HepG2 (cell line): Measurements from ENCODE around the gene PCDHB8. TPM values are rescaled to one million over a fixed set of nuclear protein-coding genes. Genes with fewer than 3 reads are reported as not detected.
"Not testable (repeated sequence)": the region's sequence is repeated elsewhere in the genome, so short reads cannot be mapped to it uniquely, and the experiment has no call there.

Experiments used
- ATAC-seq: fragments of 200-7000 bp; cut with Tn5 transposase; 3 replicates; pipeline ENCODE4 v1.9.1; 2020; ENCODE audit warnings: mild to moderate bottlenecking, moderate library complexity
- BruUV-seq: library from RNA; stranded (reverse); fragments of 400-500 nt; replicated peaks from 2 replicates; lab custom pipeline; 2021; lab: Mats Ljungman, UMichigan
- CTCF ChIA-PET: fragments of 300-600 bp; formaldehyde crosslinking; extraction: SDS; loops from one replicate; lab custom pipeline; 2021; ENCODE audit warnings: low total read pairs, inconsistent platforms, low intra/inter-chr PET ratio; lab: Yijun Ruan, JAX
- POLR2A ChIA-PET: fragments of 350-600 bp; sonication (Branson Sonifier 250); formaldehyde crosslinking; loops from one replicate; lab custom pipeline; 2020; ENCODE audit warnings: antibody characterized with exemption, inconsistent platforms; lab: Yijun Ruan, JAX
- DNase-seq: peaks from one replicate; pipeline ENCODE4 v3.0.0-alpha.2; 2015; ENCODE audit warnings: low spot score
- FAIRE-seq: peaks from 3 replicates; lab custom pipeline; 2011; peaks lifted over from hg19 to GRCh38; lab: Jason Lieb, UNC
- H2AFZ ChIP-seq: one replicate; pipeline ENCODE4 v1.6.1; 2011; ENCODE audit warnings: low read length, inconsistent platforms
- H3K27ac ChIP-seq: fragments of 300-600 bp; 3 replicates; pipeline ENCODE4 v1.8.0; 2011; ENCODE audit warnings: mixed run types, mild to moderate bottlenecking, mixed read lengths, low read length, inconsistent platforms; ENCODE audit not compliant: insufficient read depth; ENCODE audit errors: extremely low read length
- H3K27me3 ChIP-seq, 2 experiments: fragments of 200-600 bp in 1 of 2; 2 replicates in 1 of 2; 3 replicates in 1 of 2; pipeline versions ENCODE4 v1.6.0 to v1.8.0; 2011; ENCODE audit warnings: low read length in 2 of 2, mild to moderate bottlenecking in 2 of 2, moderate library complexity in 2 of 2, inconsistent platforms in 1 of 2; ENCODE audit not compliant: insufficient read depth in 2 of 2, control insufficient read depth in 1 of 2
- H3K36me3 ChIP-seq, 2 experiments: fragments of 200-600 bp in 1 of 2; replicated peaks in 1 of 2; 2 replicates in 1 of 2; 3 replicates in 1 of 2; pipeline versions ENCODE4 v1.5.1 to v1.8.0; 2011; ENCODE audit warnings: low read length in 2 of 2, inconsistent platforms in 1 of 2; ENCODE audit not compliant: insufficient read depth in 2 of 2, control insufficient read depth in 1 of 2
- H3K4me1 ChIP-seq: 2 replicates; pipeline ENCODE4 v1.5.1; 2012; ENCODE audit warnings: low read length, inconsistent platforms; ENCODE audit not compliant: insufficient read depth
- H3K4me2 ChIP-seq: 2 replicates; pipeline ENCODE4 v1.6.0; 2011; ENCODE audit warnings: low read depth, low read length, inconsistent platforms
- H3K4me3 ChIP-seq, 3 experiments: fragments of 200-600 bp in 1 of 3; sonication (generic), shearing (Covaris generic) in 1 of 3; replicated peaks in 1 of 3; 2 replicates each; pipeline ENCODE4 v1.5.1; 2011 to 2016; ENCODE audit warnings: low read length in 3 of 3, inconsistent platforms in 2 of 3, low read depth in 2 of 3, mild to moderate bottlenecking in 2 of 3, control low read depth in 1 of 3, mixed read lengths in 1 of 3; ENCODE audit not compliant: insufficient read depth in 1 of 3
- H3K79me2 ChIP-seq: one replicate; pipeline ENCODE4 v1.6.1; 2011; ENCODE audit warnings: low read length, inconsistent platforms; ENCODE audit not compliant: insufficient read depth
- H3K9ac ChIP-seq: 2 replicates; pipeline ENCODE4 v1.6.0; 2011; ENCODE audit warnings: mild to moderate bottlenecking, low read depth, low read length, inconsistent platforms; ENCODE audit not compliant: insufficient read depth
- H3K9me3 ChIP-seq: 2 replicates; pipeline ENCODE4 v1.5.1; 2012; ENCODE audit warnings: mild to moderate bottlenecking, low read length
- H4K20me1 ChIP-seq: 2 replicates; pipeline ENCODE4 v1.6.0; 2011; ENCODE audit warnings: inconsistent platforms, mild to moderate bottlenecking, low read length, moderate library complexity; ENCODE audit not compliant: insufficient read depth
- CTCF ChIP-seq: sonication (generic); formaldehyde crosslinking; IDR thresholded peaks from 2 replicates; pipeline ENCODE4 v1.5.0; 2020; ENCODE audit warnings: mild to moderate bottlenecking, missing genetic modification reagents, moderate library complexity
- POLR2AphosphoS2 ChIP-seq: IDR thresholded peaks from 2 replicates; pipeline ENCODE4 v1.6.1; 2011; ENCODE audit warnings: low read depth, low read length, improper control_type of control experiment
- STAG1 ChIP-seq: sonication (generic); formaldehyde crosslinking; IDR thresholded peaks from 2 replicates; pipeline ENCODE4 v1.4.0; 2020; ENCODE audit warnings: missing genetic modification reagents
- WGBS: methylation state at CpG from one replicate; pipeline ENCODE4 v1.1.6; 2017; ENCODE audit warnings: low lambda C conversion rate; 5-methylcytosine and 5-hydroxymethylcytosine counted together
- in situ Hi-C: cut with HindIII; loops from 2 replicates; pipeline ENCODE4 v1.10.0; 2017; ENCODE audit warnings: low pct_unique_long_range_greater_than_20kb; ENCODE audit not compliant: extremely low pct_ligation_motif_present
- intact Hi-C: fragments of 100-400 bp; cut with micrococcal nuclease; formaldehyde crosslinking; loops from one replicate; pipeline ENCODE4 v1.10.0; 2022; ENCODE audit not compliant: unreplicated experiment
- polyA plus RNA-seq, 8 experiments: library from polyadenylated mRNA; depleted of rRNA in 3 of 8; stranded (reverse) in 7 of 8; unstranded in 1 of 8; fragments of >200 nt; fragmentation: Illumina TruSeq in 4 of 8; extraction: Trizol in 4 of 8; gene quantifications; 2 replicates each; pipeline versions ENCODE4 v1.2.1 to v1.2.3, GENCODE V29; 2011 to 2016; ENCODE audit warnings: low read depth in 4 of 8, missing spikeins in 1 of 8, mixed read lengths in 1 of 8; ENCODE audit not compliant: insufficient read depth in 1 of 8
- total RNA-seq, 5 experiments: library from RNA; depleted of rRNA; stranded (reverse); fragments of >200 nt; fragmentation: Illumina TruSeq; extraction: Trizol; gene quantifications; 2 replicates each; pipeline ENCODE4 v1.2.3, GENCODE V29; 2016; ENCODE audit warnings: low read depth in 1 of 5

PCDHB8 gene
- total and polyA plus RNA-seq, 2 of the 13 experiments (the other 11 are each of a cell fraction or from before 2014, with no cell fraction given), result 0.26 to 0.82 TPM

- no peak for FAIRE-seq
- Histone ChIP-seq H3K36me3 (no peaks in the 10 kb centered on the region), H2AFZ (peak within 1 kb of the TSS; percentile 55), H3K4me2 (no peak within 1 kb of the TSS), H3K79me2 (no peaks in the 10 kb centered on the region), H3K27me3 (no peaks in the 10 kb centered on the region), H3K4me3 (no peak within 1 kb of the TSS), H4K20me1 (no peaks in the 10 kb centered on the region), H3K27ac (no peak within 1 kb of the TSS), H3K9me3 (peaks cover 21% of the 10 kb centered on the region), H3K9ac (no peak within 1 kb of the TSS), H3K4me1 (no peaks in the 10 kb centered on the region)
- no TSS peak for BruUV-seq
- peak; percentile 6 for DNase-seq
- ChIA-PET POLR2A (no interaction called here), CTCF (no interaction called here)
- intact Hi-C loops (no loop called here), in situ Hi-C loops (no loop called here)
- no peak for TF ChIP-seq POLR2AphosphoS2
- peak; percentile 42; the same call in 1 of the 2 replicates for TF ChIP-seq STAG1
- peak; percentile 60 for TF ChIP-seq CTCF
- ATAC-seq, result peak; percentile 50; the same call in 1 of the 3 replicates
- WGBS, result 40% methylated on average over 20 of the region's 21 CpGs
Measured at GRCh38 chr5:141199359-141200235, 22.0 kb downstream of the PCDHB8 start, which contains the start of gene PCDHB11. PCDHB11 (plus strand) TSS chr5:141199627; CDS start chr5:141199775, 148 bp downstream.

- DNase-seq, H3K36me3 ChIP-seq, BruUV-seq, CTCF ChIA-PET, H4K20me1 ChIP-seq, FAIRE-seq, H2AFZ ChIP-seq, POLR2A ChIA-PET, H3K79me2 ChIP-seq, H3K4me2 ChIP-seq, in situ Hi-C loops, H3K4me1 ChIP-seq, H3K27me3 ChIP-seq, H3K4me3 ChIP-seq, H3K27ac ChIP-seq, H3K9ac ChIP-seq, intact Hi-C loops, ATAC-seq: not testable (repeated sequence)
- peaks cover 18% of the 10 kb centered on the region for H3K9me3 ChIP-seq
- WGBS, result 59% methylated on average over 19 of the region's 38 CpGs
Measured at GRCh38 chr5:141201126-141201525, 23.5 kb downstream of the PCDHB8 start.

- CTCF ChIA-PET, H3K27ac ChIP-seq, H3K9ac ChIP-seq, H4K20me1 ChIP-seq, H3K36me3 ChIP-seq, DNase-seq, BruUV-seq, intact Hi-C loops, H3K4me1 ChIP-seq, H3K4me3 ChIP-seq, POLR2A ChIA-PET, in situ Hi-C loops, H3K79me2 ChIP-seq, H2AFZ ChIP-seq, H3K27me3 ChIP-seq, H3K4me2 ChIP-seq, ATAC-seq, FAIRE-seq: not testable (repeated sequence)
- H3K9me3 ChIP-seq, result peaks cover 13% of the 10 kb centered on the region
- 73% methylated on average over 23 of the region's 35 CpGs for WGBS
Measured at GRCh38 chr5:141201646-141202045, 24.1 kb downstream of the PCDHB8 start.
